ENCODE measurements around the gene ARHGAP15.

ARHGAP15 gene

GRCh38 chr2:143357966-143358365 is 228.7 kb downstream of the ARHGAP15 start:
- no peak overlapping the region for H3K27ac Mint-ChIP-seq
- peaks cover 24% of the 10 kb centered on the region for H3K36me3 Mint-ChIP-seq
- H3K9me3 Mint-ChIP-seq (ENCODE audit: low read depth) = no peaks in the 10 kb centered on the region
- no peak overlapping the region for H3K4me3 Mint-ChIP-seq
- H3K27me3 Mint-ChIP-seq = no peaks in the 10 kb centered on the region
- peaks cover 35% of the 10 kb centered on the region for H3K4me1 Mint-ChIP-seq (ENCODE audit: low read depth)

GRCh38 chr2:143361346-143361745 is 232.1 kb downstream of the ARHGAP15 start:
- Mint-ChIP-seq H3K4me3 (no peak overlapping the region), H3K27me3 (no peaks in the 10 kb centered on the region), H3K9me3 (ENCODE audit: low read depth) (no peaks in the 10 kb centered on the region), H3K36me3 (peaks cover 31% of the 10 kb centered on the region), H3K4me1 (ENCODE audit: low read depth) (peaks cover 28% of the 10 kb centered on the region), H3K27ac (no peak overlapping the region)

GRCh38 chr2:143371616-143372015 is 242.4 kb downstream of the ARHGAP15 start:
- Mint-ChIP-seq H3K9me3 (ENCODE audit: low read depth) (no peaks in the 10 kb centered on the region), H3K4me3 (no peak overlapping the region), H3K27me3 (no peaks in the 10 kb centered on the region), H3K36me3 (peaks cover 14% of the 10 kb centered on the region), H3K4me1 (ENCODE audit: low read depth) (peaks cover 21% of the 10 kb centered on the region), H3K27ac (no peak overlapping the region)

GRCh38 chr2:143375384-143375880 is 246.2 kb downstream of the ARHGAP15 start:
- H3K4me1 Mint-ChIP-seq (ENCODE audit: low read depth) = peaks cover 21% of the 10 kb centered on the region
- H3K27me3 Mint-ChIP-seq = no peaks in the 10 kb centered on the region
- no peaks in the 10 kb centered on the region for H3K9me3 Mint-ChIP-seq (ENCODE audit: low read depth)
- H3K36me3 Mint-ChIP-seq = peaks cover 10% of the 10 kb centered on the region
- H3K27ac Mint-ChIP-seq = no peak overlapping the region
- H3K4me3 Mint-ChIP-seq = no peak overlapping the region

GRCh38 chr2:143378996-143379395 is 249.8 kb downstream of the ARHGAP15 start:
- Mint-ChIP-seq H3K27ac (no peak overlapping the region), H3K36me3 (peaks cover 14% of the 10 kb centered on the region), H3K4me3 (no peak overlapping the region), H3K4me1 (ENCODE audit: low read depth) (peaks cover 32% of the 10 kb centered on the region), H3K27me3 (no peaks in the 10 kb centered on the region), H3K9me3 (ENCODE audit: low read depth) (no peaks in the 10 kb centered on the region)

- Mint-ChIP-seq H3K4me3 (no peak overlapping the region), H3K36me3 (peaks cover 16% of the 10 kb centered on the region), H3K27me3 (no peaks in the 10 kb centered on the region), H3K9me3 (ENCODE audit: low read depth) (no peaks in the 10 kb centered on the region), H3K27ac (no peak overlapping the region), H3K4me1 (ENCODE audit: low read depth) (peaks cover 32% of the 10 kb centered on the region)
These were observed 250.7 kb downstream of the ARHGAP15 start for GRCh38 chr2:143379955-143380354.

- peaks cover 16% of the 10 kb centered on the region for H3K36me3 Mint-ChIP-seq
- H3K4me3 Mint-ChIP-seq = no peak overlapping the region
- no peaks in the 10 kb centered on the region for H3K9me3 Mint-ChIP-seq (ENCODE audit: low read depth)
- H3K27ac Mint-ChIP-seq = no peak overlapping the region
- H3K27me3 Mint-ChIP-seq = no peaks in the 10 kb centered on the region
- H3K4me1 Mint-ChIP-seq (ENCODE audit: low read depth) = peaks cover 25% of the 10 kb centered on the region
These were observed 253.4 kb downstream of the ARHGAP15 start for GRCh38 chr2:143382573-143382972.

- Mint-ChIP-seq H3K27me3 (no peaks in the 10 kb centered on the region), H3K27ac (no peak overlapping the region), H3K4me1 (ENCODE audit: low read depth) (peaks cover 25% of the 10 kb centered on the region), H3K36me3 (peaks cover 16% of the 10 kb centered on the region), H3K9me3 (ENCODE audit: low read depth) (no peaks in the 10 kb centered on the region), H3K4me3 (no peak overlapping the region)
These were observed 253.8 kb downstream of the ARHGAP15 start for GRCh38 chr2:143383016-143383415.

- Mint-ChIP-seq H3K4me1 (ENCODE audit: low read depth) (peaks cover 18% of the 10 kb centered on the region), H3K27me3 (no peaks in the 10 kb centered on the region), H3K4me3 (no peak overlapping the region), H3K36me3 (peaks cover 17% of the 10 kb centered on the region), H3K27ac (no peak overlapping the region), H3K9me3 (ENCODE audit: low read depth) (no peaks in the 10 kb centered on the region)
These were observed 254.9 kb downstream of the ARHGAP15 start for GRCh38 chr2:143384111-143384510.

- Mint-ChIP-seq H3K4me1 (ENCODE audit: low read depth) (peaks cover 25% of the 10 kb centered on the region), H3K27me3 (no peaks in the 10 kb centered on the region), H3K27ac (no peak overlapping the region), H3K36me3 (peaks cover 17% of the 10 kb centered on the region), H3K4me3 (no peak overlapping the region), H3K9me3 (ENCODE audit: low read depth) (no peaks in the 10 kb centered on the region)
These were observed 261.0 kb downstream of the ARHGAP15 start for GRCh38 chr2:143390171-143390570.

- Mint-ChIP-seq H3K27ac (peak overlapping the region; percentile 52), H3K27me3 (no peaks in the 10 kb centered on the region), H3K36me3 (peaks cover 15% of the 10 kb centered on the region), H3K4me1 (ENCODE audit: low read depth) (peaks cover 44% of the 10 kb centered on the region), H3K4me3 (no peak overlapping the region), H3K9me3 (ENCODE audit: low read depth) (no peaks in the 10 kb centered on the region)
These were observed 263.1 kb downstream of the ARHGAP15 start for GRCh38 chr2:143392358-143392757.

- no peak overlapping the region for H3K4me3 Mint-ChIP-seq
- no peaks in the 10 kb centered on the region for H3K27me3 Mint-ChIP-seq
- H3K4me1 Mint-ChIP-seq (ENCODE audit: low read depth) = peaks cover 56% of the 10 kb centered on the region
- no peaks in the 10 kb centered on the region for H3K9me3 Mint-ChIP-seq (ENCODE audit: low read depth)
- no peak overlapping the region for H3K27ac Mint-ChIP-seq
- peaks cover 15% of the 10 kb centered on the region for H3K36me3 Mint-ChIP-seq
These were observed 264.8 kb downstream of the ARHGAP15 start for GRCh38 chr2:143394062-143394461.

GRCh38 chr2:143397884-143398614 is 268.8 kb downstream of the ARHGAP15 start:
- H3K4me1 Mint-ChIP-seq (ENCODE audit: low read depth) = peaks cover 52% of the 10 kb centered on the region
- H3K27ac Mint-ChIP-seq = peak overlapping the region; percentile 59
- no peaks in the 10 kb centered on the region for H3K27me3 Mint-ChIP-seq
- no peak overlapping the region for H3K4me3 Mint-ChIP-seq
- H3K36me3 Mint-ChIP-seq = peaks cover 12% of the 10 kb centered on the region
- H3K9me3 Mint-ChIP-seq (ENCODE audit: low read depth) = no peaks in the 10 kb centered on the region

- Mint-ChIP-seq H3K9me3 (ENCODE audit: low read depth) (no peaks in the 10 kb centered on the region), H3K4me1 (ENCODE audit: low read depth) (peaks cover 55% of the 10 kb centered on the region), H3K36me3 (peaks cover 11% of the 10 kb centered on the region), H3K27ac (no peak overlapping the region), H3K4me3 (no peak overlapping the region), H3K27me3 (no peaks in the 10 kb centered on the region)
These were observed 269.6 kb downstream of the ARHGAP15 start for GRCh38 chr2:143398781-143399180.

- Mint-ChIP-seq H3K36me3 (peaks cover 9% of the 10 kb centered on the region), H3K27ac (no peak overlapping the region), H3K27me3 (no peaks in the 10 kb centered on the region), H3K4me1 (ENCODE audit: low read depth) (peaks cover 55% of the 10 kb centered on the region), H3K9me3 (ENCODE audit: low read depth) (no peaks in the 10 kb centered on the region), H3K4me3 (no peak overlapping the region)
These were observed 270.4 kb downstream of the ARHGAP15 start for GRCh38 chr2:143399631-143400069.

- Mint-ChIP-seq H3K9me3 (ENCODE audit: low read depth) (peaks cover 3% of the 10 kb centered on the region), H3K4me3 (no peak overlapping the region), H3K4me1 (ENCODE audit: low read depth) (peaks cover 50% of the 10 kb centered on the region), H3K36me3 (peaks cover 8% of the 10 kb centered on the region), H3K27me3 (no peaks in the 10 kb centered on the region), H3K27ac (peak overlapping the region; percentile 64)
These were observed 272.6 kb downstream of the ARHGAP15 start for GRCh38 chr2:143401861-143402260.
